ENCODE results near the gene OSBPL7. TPM values are rescaled to one million over a fixed set of nuclear protein-coding genes. Genes with fewer than 3 reads are reported as not detected.

The OSBPL7 gene
- total RNA-seq, 2 donors from 2014 or later = 18.2 to 42.2 TPM

DNA sequence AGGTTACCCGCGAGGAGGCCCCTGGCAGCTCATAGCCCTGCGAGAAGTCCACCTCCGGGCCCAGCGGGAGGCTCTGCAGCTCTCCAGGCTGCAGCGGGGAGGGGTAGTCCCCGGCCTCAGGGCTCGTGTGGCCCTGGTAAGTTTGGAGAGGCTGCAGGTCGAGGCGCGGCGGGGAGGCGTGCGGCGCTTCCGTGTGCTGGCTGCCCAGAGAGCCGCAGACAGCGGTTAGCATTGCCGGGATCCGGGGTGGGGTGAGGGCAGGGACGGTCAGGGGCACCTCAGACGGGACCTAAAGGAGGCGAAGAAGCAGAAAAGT is 26.6 kb upstream of the OSBPL7 start:
- Histone ChIP-seq H3K27ac (no peak overlapping the region), H3K27me3 (peaks cover 0 to 31% of the 10 kb centered on the region in 2 donors), H3K4me3 (no peak overlapping the region), H3K4me1 (peaks cover 40% of the 10 kb centered on the region), H3K36me3 (replicated peaks in 1 of 2; ENCODE audit: insufficient read depth in 1 of 2, low read depth in 2 of 2) (no peaks in the 10 kb centered on the region), H3K9me3 (no peaks in the 10 kb centered on the region)
- intact Hi-C loops (cut with DNase I) = no loop called here
- DNase-seq (no peak), ATAC-seq (no peak)
- TF ChIP-seq, protein P1, sequence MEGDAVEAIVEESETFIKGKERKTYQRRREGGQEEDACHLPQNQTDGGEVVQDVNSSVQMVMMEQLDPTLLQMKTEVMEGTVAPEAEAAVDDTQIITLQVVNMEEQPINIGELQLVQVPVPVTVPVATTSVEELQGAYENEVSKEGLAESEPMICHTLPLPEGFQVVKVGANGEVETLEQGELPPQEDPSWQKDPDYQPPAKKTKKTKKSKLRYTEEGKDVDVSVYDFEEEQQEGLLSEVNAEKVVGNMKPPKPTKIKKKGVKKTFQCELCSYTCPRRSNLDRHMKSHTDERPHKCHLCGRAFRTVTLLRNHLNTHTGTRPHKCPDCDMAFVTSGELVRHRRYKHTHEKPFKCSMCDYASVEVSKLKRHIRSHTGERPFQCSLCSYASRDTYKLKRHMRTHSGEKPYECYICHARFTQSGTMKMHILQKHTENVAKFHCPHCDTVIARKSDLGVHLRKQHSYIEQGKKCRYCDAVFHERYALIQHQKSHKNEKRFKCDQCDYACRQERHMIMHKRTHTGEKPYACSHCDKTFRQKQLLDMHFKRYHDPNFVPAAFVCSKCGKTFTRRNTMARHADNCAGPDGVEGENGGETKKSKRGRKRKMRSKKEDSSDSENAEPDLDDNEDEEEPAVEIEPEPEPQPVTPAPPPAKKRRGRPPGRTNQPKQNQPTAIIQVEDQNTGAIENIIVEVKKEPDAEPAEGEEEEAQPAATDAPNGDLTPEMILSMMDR (IDR thresholded peaks at IDR 0.05) = no peak
- TF ChIP-seq POLR2A (IDR thresholded peaks at IDR 0.05) = no peak
- 46 to 49% methylated on average over 18 to 22 of the region's 23 CpGs for WGBS, 2 donors

DNA sequence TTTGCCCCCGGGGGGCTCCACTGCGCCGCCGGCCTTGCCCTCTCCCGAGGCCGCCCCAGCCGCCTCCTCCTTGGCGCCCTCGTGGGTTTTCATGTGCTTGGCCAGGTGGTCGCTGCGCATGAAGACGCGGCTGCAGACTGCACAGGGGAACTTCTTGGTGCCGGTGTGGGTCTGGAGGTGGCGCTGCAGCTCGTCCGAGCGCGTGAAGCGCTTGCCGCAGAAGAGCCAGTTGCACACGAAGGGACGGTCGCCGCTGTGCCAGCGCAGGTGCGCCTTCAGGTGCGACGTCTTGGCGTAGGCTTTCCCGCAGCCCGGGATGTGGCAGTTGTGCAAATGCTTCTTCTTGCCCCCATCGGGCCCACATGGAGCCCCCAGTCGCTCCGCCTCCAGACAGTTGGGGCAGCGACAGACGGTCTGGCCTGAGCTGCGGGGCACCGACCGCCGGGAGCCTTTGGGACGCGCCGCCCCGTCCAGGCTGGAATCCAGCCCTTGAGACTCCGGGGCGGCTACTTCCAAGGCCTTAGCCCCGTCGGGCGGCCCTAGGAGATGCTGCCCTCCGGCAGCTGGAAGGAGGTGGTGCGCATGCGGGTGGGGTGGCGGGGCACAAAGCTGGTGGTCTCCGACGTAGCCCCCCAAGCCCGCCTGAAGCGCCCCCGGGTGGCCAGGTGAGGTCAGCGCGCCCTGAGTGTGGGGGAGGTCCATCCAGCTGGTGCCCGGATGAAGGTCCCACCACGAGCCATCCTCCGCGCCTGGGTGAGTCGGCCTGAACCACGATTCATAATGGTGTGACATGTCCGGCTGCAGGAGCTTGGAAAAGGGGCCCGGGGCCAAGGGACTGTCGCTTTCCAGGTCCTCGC is 26.0 kb upstream of the OSBPL7 start:
- H3K9me3 ChIP-seq = no peaks in the 10 kb centered on the region
- no peak for ATAC-seq
- DNase-seq = peak in 1 of 4 donors; percentile 30
- peaks cover 0 to 27% of the 10 kb centered on the region in 2 donors for H3K27me3 ChIP-seq
- peaks cover 46% of the 10 kb centered on the region for H3K4me1 ChIP-seq
- no peak overlapping the region for H3K4me3 ChIP-seq
- H3K36me3 ChIP-seq (replicated peaks in 1 of 2; ENCODE audit: insufficient read depth in 1 of 2, low read depth in 2 of 2) = no peaks in the 10 kb centered on the region
- intact Hi-C loops (cut with DNase I) = no loop called here
- 20 to 53% methylated on average over 3 to 65 of the region's 71 CpGs for WGBS, 2 donors
- no peak overlapping the region for H3K27ac ChIP-seq
- TF ChIP-seq POLR2A (IDR thresholded peaks at IDR 0.05) = no peak
- TF ChIP-seq, protein P1 (IDR thresholded peaks at IDR 0.05) = peak in 4 of 7 experiments; percentile 13 to 28 (median 22)

DNA sequence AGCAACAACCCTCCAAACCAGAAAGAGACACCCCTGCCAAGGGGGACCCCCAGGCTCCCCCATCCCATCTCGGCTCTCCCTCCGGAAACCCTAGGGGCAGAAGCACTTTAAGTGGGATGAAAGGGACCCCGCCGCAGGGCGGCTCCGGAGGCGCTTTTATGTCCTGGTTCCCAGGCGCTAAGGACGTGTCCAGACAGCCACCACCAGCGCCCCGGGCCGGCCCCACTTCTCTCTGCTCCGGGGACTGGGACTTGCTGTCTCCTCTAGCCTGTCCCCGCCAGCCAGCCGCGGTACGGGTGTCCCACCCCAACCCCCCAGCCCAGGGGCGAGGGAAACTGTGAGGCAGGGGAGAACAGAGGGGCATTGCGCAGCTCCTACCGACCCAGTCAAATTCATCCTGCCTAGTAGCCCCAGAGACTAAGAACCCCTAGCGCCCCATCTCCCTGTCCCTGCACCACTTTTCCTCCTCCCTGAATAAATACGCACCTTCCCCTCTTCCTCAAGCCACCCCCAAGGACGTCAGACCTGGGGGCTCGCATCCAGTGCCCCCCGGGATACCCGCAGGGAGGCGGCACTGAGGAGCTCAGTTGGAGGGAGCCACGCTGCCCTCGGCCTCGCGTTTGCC is 25.2 kb upstream of the OSBPL7 start:
- TF ChIP-seq, protein P1 (IDR thresholded peaks at IDR 0.05) = no peak
- no peak for TF ChIP-seq POLR2A (IDR thresholded peaks at IDR 0.05)
- Histone ChIP-seq H3K9me3 (no peaks in the 10 kb centered on the region), H3K27me3 (peaks cover 0 to 19% of the 10 kb centered on the region in 2 donors), H3K36me3 (replicated peaks in 1 of 2; ENCODE audit: insufficient read depth in 1 of 2, low read depth in 2 of 2) (no peaks in the 10 kb centered on the region), H3K27ac (no peak overlapping the region), H3K4me1 (peaks cover 46% of the 10 kb centered on the region), H3K4me3 (no peak overlapping the region)
- intact Hi-C loops (cut with DNase I) = no loop called here
- WGBS, 2 donors = 18 to 30% methylated on average over 6 to 28 of the region's 31 CpGs
- ATAC-seq (no peak), DNase-seq (no peak)

DNA sequence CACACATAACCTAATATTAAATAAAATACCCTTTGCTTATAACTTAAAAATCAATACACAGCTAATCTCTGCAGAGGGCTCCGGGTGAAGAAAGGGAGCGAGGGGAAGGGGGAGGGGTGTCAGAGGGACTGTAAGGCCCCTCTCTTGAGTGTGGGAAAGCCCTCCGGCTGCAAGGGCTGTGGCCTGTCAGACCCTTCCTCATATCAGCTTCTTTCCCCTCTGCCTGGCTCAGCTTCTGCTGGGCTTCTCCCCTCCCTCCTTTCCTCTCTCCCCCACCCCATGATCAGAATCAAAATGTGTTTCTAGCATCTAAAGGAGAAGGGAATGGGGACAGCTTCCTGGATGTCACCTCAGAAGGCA is 24.1 kb upstream of the OSBPL7 start:
- peaks cover 43% of the 10 kb centered on the region for H3K4me1 ChIP-seq
- H3K27me3 ChIP-seq = peaks cover 0 to 18% of the 10 kb centered on the region in 2 donors

More for the DNA sequence above, 24.1 kb upstream of the OSBPL7 start:
- no peaks in the 10 kb centered on the region for H3K36me3 ChIP-seq (replicated peaks in 1 of 2; ENCODE audit: insufficient read depth in 1 of 2, low read depth in 2 of 2)
- no peak overlapping the region for H3K27ac ChIP-seq
- intact Hi-C loops (cut with DNase I) = loop anchor here (2.0 kb wide), 1 partner anchor 41 kb away; no protein-coding TSS in a partner anchor
- DNase-seq = no peak
- H3K9me3 ChIP-seq = no peaks in the 10 kb centered on the region
- WGBS, 2 donors = 58 to 83% methylated on average over 3 of the region's 3 CpGs
- no peak for TF ChIP-seq POLR2A (IDR thresholded peaks at IDR 0.05)
- TF ChIP-seq, protein P1 (IDR thresholded peaks at IDR 0.05) = no peak
- no peak for ATAC-seq
- H3K4me3 ChIP-seq = no peak overlapping the region

All from body of pancreas (tissue), 4 donors.